Activated naive CD4-positive, alpha-beta T cell treated with anti-CD3 and anti-CD28 coated beads, Interleukin-2, amount 50 U/mL, for 24 hours (primary cell): ENCODE measurements around the gene ARID1B.

Experiments used
- H3K27ac Mint-ChIP-seq: one replicate; pipeline ENCODE4 v1.8.0; 2021; ENCODE audit warnings: mild to moderate bottlenecking, mixed read lengths
- H3K27me3 Mint-ChIP-seq: one replicate; pipeline ENCODE4 v1.8.0; 2021; ENCODE audit warnings: mixed read lengths
- H3K36me3 Mint-ChIP-seq: one replicate; pipeline ENCODE4 v1.8.0; 2021; ENCODE audit warnings: mixed read lengths
- H3K4me1 Mint-ChIP-seq: one replicate; pipeline ENCODE4 v1.8.0; 2021; ENCODE audit warnings: mixed read lengths
- H3K4me3 Mint-ChIP-seq: one replicate; pipeline ENCODE4 v1.8.0; 2021; ENCODE audit warnings: mild to moderate bottlenecking, mixed read lengths
- H3K9me3 Mint-ChIP-seq: one replicate; pipeline ENCODE4 v1.8.0; 2021; ENCODE audit warnings: mixed read lengths

The ARID1B gene

GRCh38 chr6:156961282-156961892 lies 184.2 kb downstream of the ARID1B start:
- Mint-ChIP-seq H3K4me3 (no peak overlapping the region), H3K27ac (no peak overlapping the region), H3K9me3 (no peaks in the 10 kb centered on the region), H3K4me1 (peaks cover 71% of the 10 kb centered on the region), H3K27me3 (no peaks in the 10 kb centered on the region), H3K36me3 (peaks cover 2% of the 10 kb centered on the region)

DNA sequence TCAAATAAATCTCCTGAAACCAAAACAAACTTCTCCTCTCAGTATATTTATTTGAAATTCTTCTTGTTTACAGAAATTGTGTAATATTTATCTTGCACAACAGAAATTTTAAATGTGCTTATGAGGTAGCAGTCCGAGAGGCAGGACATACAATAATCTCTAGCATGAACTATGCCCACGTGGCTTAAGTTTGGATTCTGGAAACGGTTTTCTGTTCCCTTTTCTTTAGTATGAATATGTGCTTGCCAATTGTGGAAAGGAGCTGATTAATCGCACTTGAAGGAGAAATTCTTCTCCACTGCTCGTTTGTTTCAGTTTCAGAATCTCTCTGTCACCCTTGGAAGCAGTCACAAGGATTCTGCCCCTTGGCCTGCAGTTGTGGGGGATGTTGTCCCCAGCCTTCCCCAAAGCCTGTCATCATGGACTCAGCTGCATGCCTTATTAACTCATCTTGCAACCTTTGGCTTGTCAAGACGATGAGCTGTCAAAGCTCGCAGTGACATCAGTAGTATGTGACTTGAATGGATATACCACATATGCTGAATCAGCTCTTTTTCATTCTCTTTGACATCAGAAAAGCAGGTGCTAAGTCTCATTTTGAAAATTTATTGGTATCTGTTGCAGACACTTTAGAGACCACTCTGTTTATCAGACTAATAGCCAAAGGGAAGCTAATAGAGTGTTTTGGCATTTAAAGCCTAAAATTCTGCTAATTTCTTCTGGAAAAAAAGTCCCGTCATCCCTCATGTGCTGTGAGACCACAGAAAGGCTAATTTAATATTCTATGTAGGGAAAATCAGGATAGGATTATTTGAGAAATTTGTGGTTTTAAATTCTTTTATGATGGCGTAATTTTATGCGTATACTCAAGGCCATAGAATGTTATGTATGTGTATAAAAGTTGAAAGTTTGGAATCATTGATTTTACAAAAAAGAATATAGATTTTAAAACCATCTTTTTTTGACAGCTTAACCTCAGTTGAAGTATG lies 186.8 kb downstream of the ARID1B start:
- Mint-ChIP-seq H3K27me3 (no peaks in the 10 kb centered on the region), H3K4me1 (peaks cover 67% of the 10 kb centered on the region), H3K9me3 (no peaks in the 10 kb centered on the region), H3K36me3 (no peaks in the 10 kb centered on the region), H3K27ac (no peak overlapping the region), H3K4me3 (peak overlapping the region; percentile 12)

DNA sequence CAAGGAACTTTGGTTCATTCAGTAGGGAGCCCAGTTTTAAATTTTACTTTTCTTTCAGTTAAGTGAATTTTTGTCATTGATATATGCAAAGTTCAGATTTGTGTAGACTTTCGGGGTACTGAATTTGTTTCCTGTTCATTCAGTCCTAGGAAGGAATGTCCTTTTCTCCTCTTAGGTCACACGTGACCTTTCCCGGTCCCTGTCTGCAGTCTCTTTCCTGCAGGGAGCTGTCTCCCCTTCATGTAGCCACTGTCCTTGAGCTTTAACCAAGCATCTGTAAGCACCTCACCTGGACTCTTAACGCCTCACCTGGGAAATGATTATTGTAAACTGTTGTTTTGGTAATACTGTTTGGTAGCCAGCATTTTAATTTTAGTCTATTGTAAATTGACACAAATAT lies 190.7 kb downstream of the ARID1B start:
- Mint-ChIP-seq H3K4me1 (peaks cover 76% of the 10 kb centered on the region), H3K36me3 (no peaks in the 10 kb centered on the region), H3K27me3 (no peaks in the 10 kb centered on the region), H3K9me3 (no peaks in the 10 kb centered on the region), H3K4me3 (no peak overlapping the region), H3K27ac (no peak overlapping the region)

- no peak overlapping the region for H3K4me3 Mint-ChIP-seq
- no peaks in the 10 kb centered on the region for H3K9me3 Mint-ChIP-seq
- no peaks in the 10 kb centered on the region for H3K36me3 Mint-ChIP-seq
- H3K4me1 Mint-ChIP-seq: peaks cover 74% of the 10 kb centered on the region
- H3K27me3 Mint-ChIP-seq: no peaks in the 10 kb centered on the region
- peak overlapping the region; percentile 72 for H3K27ac Mint-ChIP-seq
These were observed 192.1 kb downstream of the ARID1B start for GRCh38 chr6:156969233-156969632.

DNA sequence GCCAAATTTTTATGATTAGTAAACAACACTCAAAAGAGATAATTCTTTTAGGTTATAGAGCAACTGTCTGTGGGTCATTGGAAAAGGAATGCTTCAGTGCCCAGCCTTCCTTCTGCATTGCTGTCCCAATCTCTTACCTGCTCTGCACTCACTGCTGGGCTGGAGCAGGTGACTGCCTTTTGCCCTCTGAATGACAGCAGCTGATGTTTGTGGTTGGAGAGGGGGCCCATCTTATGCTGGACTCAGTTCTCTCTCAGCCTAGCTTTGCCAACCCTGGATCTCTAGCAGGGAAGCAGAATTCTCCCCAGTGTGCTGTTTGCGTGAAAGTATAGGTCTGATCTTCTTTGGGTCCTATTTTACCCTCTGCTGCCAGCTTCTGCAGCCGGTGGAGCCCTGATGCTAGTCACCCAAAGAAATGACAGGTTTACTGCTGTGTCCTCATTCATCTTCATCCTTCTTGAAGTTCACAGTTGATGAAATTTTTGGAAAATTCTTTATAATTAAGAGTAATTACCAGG lies 193.5 kb downstream of the ARID1B start:
- H3K4me1 Mint-ChIP-seq: peaks cover 74% of the 10 kb centered on the region
- no peaks in the 10 kb centered on the region for H3K9me3 Mint-ChIP-seq
- no peaks in the 10 kb centered on the region for H3K27me3 Mint-ChIP-seq
- no peak overlapping the region for H3K27ac Mint-ChIP-seq
- no peak overlapping the region for H3K4me3 Mint-ChIP-seq
- no peaks in the 10 kb centered on the region for H3K36me3 Mint-ChIP-seq

GRCh38 chr6:156971153-156971885 lies 194.1 kb downstream of the ARID1B start:
- no peak overlapping the region for H3K4me3 Mint-ChIP-seq
- H3K27me3 Mint-ChIP-seq: no peaks in the 10 kb centered on the region
- H3K9me3 Mint-ChIP-seq: no peaks in the 10 kb centered on the region
- peaks cover 80% of the 10 kb centered on the region for H3K4me1 Mint-ChIP-seq
- no peaks in the 10 kb centered on the region for H3K36me3 Mint-ChIP-seq
- H3K27ac Mint-ChIP-seq: no peak overlapping the region

DNA sequence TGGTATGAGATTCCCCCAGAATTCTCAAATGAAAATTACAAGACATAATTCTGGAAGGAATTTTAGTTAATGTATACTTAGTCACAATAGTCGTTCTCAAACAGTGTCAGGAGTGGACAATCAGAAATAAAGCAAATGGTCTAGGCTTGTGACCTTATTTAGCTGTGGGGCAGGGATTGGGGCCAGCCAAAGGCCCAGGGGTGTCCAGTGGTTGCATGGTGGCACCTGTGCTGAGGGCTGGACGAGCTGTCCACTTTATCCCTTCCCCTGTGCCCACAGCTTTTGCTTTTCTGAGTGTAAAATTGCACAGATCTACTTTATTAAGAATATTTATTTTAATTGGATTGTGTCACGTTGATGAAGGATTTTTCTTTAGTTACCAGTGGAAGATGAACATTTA lies 195.0 kb downstream of the ARID1B start:
- H3K27me3 Mint-ChIP-seq: no peaks in the 10 kb centered on the region
- peaks cover 2% of the 10 kb centered on the region for H3K36me3 Mint-ChIP-seq
- H3K27ac Mint-ChIP-seq: no peak overlapping the region
- peaks cover 84% of the 10 kb centered on the region for H3K4me1 Mint-ChIP-seq
- H3K4me3 Mint-ChIP-seq: no peak overlapping the region
- H3K9me3 Mint-ChIP-seq: no peaks in the 10 kb centered on the region

GRCh38 chr6:156974830-156975261 lies 197.7 kb downstream of the ARID1B start:
- Mint-ChIP-seq H3K4me1 (peaks cover 88% of the 10 kb centered on the region), H3K27ac (peak overlapping the region; percentile 85), H3K4me3 (peak overlapping the region; percentile 34), H3K36me3 (peaks cover 3% of the 10 kb centered on the region), H3K27me3 (no peaks in the 10 kb centered on the region), H3K9me3 (no peaks in the 10 kb centered on the region)

GRCh38 chr6:156975414-156975813 lies 198.2 kb downstream of the ARID1B start:
- Mint-ChIP-seq H3K9me3 (no peaks in the 10 kb centered on the region), H3K36me3 (peaks cover 3% of the 10 kb centered on the region), H3K4me3 (peak overlapping the region; percentile 69), H3K4me1 (peaks cover 92% of the 10 kb centered on the region), H3K27ac (no peak overlapping the region), H3K27me3 (no peaks in the 10 kb centered on the region)

DNA sequence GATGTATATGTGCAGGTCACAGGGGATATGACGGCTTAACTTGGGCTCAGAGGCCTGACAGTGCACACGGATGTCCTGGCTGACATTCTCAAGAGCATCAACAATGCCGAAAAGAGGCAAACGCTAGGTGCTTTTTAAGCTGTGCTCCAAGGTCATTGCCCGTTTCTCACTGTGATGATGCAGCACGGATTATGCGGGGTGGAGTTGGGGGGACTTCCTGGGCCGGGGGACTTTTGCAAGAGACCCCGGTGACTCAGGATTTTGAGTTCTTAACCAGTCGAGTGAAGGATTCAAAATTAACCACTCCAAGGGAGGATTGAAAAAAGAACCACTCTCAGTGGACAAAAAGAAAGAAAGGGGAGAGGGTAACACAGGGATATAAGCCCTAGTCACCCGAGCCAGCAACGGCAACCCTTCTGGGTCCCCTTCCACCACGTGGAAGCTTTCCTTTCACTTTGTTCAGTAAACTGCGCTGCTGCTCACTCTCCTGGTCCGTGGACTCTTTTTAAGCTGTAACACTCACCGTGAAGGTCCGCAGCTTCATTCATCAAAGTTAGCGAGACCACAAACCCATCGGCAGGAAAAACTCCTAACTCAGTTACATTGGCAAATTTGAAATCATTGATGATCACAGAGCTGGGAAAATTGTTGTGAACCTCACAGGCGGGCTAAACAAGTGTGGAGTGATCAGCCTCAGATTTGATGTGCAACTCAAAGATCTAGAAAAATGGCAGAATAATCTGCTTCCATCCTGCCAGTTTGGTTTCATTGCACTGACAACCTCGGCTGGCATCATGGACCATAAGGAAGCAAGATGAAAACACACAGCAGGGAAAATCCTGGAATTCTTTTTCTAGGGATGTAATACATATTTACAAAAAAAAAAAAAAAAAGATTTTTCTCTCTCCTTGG lies 199.3 kb downstream of the ARID1B start:
- Mint-ChIP-seq H3K9me3 (no peaks in the 10 kb centered on the region), H3K4me3 (peak overlapping the region; percentile 69), H3K36me3 (peaks cover 3% of the 10 kb centered on the region), H3K27ac (peak overlapping the region; percentile 91), H3K4me1 (peaks cover 92% of the 10 kb centered on the region), H3K27me3 (no peaks in the 10 kb centered on the region)

DNA sequence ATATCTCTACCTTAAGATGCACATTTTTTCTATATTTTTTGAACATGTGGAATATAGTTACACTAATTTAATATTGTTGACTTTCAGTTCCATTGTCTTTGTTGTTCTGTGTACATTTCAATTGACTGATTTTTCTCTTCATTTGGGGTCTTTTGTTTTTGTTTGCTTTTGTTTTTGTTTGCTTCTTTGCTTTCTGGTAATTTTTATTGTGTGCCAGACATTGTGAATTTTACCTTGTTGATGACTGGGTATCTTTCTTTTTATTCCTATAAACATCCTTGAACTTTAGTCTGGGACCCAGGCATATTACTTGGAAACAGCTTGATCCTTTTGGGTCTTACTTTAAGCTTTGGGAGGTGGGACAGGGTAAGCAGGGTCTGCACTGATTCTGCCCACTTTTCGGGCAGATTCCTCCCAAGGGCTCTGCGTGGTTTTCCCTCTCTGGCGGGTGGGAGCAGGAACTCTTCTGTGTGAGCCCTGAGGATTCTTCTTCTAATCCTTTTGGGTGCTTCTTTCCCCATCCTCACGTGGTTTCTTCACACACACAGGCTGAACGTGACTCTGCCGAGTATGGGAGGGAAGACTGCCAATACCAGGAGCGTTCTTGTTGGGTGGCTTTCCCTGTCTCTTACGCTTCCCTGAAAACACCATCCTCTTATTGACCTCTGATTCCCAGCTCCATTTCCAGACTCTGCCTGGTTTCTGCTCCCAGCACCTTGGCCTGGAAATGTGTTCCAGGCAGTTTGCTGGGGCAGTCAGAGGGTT lies 200.5 kb downstream of the ARID1B start:
- Mint-ChIP-seq H3K9me3 (no peaks in the 10 kb centered on the region), H3K27me3 (no peaks in the 10 kb centered on the region), H3K27ac (peak overlapping the region; percentile 53), H3K36me3 (peaks cover 3% of the 10 kb centered on the region), H3K4me1 (peaks cover 92% of the 10 kb centered on the region), H3K4me3 (peak overlapping the region; percentile 72)

GRCh38 chr6:156978948-156979347 lies 201.8 kb downstream of the ARID1B start:
- Mint-ChIP-seq H3K4me3 (peak overlapping the region; percentile 24), H3K27me3 (no peaks in the 10 kb centered on the region), H3K27ac (peak overlapping the region; percentile 9)

GRCh38 chr6:156980515-156980914 lies 203.3 kb downstream of the ARID1B start:
- H3K36me3 Mint-ChIP-seq: peaks cover 3% of the 10 kb centered on the region

More at GRCh38 chr6:156978948-156979347, 201.8 kb downstream of the ARID1B start:
- no peaks in the 10 kb centered on the region for H3K9me3 Mint-ChIP-seq
- peaks cover 3% of the 10 kb centered on the region for H3K36me3 Mint-ChIP-seq
- H3K4me1 Mint-ChIP-seq: peaks cover 94% of the 10 kb centered on the region

GRCh38 chr6:156980948-156981347 lies 203.8 kb downstream of the ARID1B start:
- Mint-ChIP-seq H3K4me1 (peaks cover 94% of the 10 kb centered on the region), H3K4me3 (peak overlapping the region; percentile 0), H3K27ac (no peak overlapping the region), H3K36me3 (peaks cover 3% of the 10 kb centered on the region), H3K27me3 (no peaks in the 10 kb centered on the region), H3K9me3 (no peaks in the 10 kb centered on the region)

More at GRCh38 chr6:156980515-156980914, 203.3 kb downstream of the ARID1B start:
- Mint-ChIP-seq H3K4me1 (peaks cover 94% of the 10 kb centered on the region), H3K27me3 (no peaks in the 10 kb centered on the region), H3K27ac (peak overlapping the region; percentile 46), H3K9me3 (no peaks in the 10 kb centered on the region), H3K4me3 (no peak overlapping the region)
